Measurements from ENCODE around the gene CSK. TPM values are rescaled to one million over a fixed set of nuclear protein-coding genes. Genes with fewer than 3 reads are reported as not detected.

Gene CSK
- polyA plus RNA-seq, 4 donors, result 39.4 to 76.8 (median 53.2) TPM

GRCh38 chr15:74815961-74816360 is 34.1 kb downstream of the CSK start:
- no peaks in the 10 kb centered on the region for H3K9me3 ChIP-seq (ENCODE audit: control insufficient read depth in 2 of 2, insufficient read depth in 1 of 2, low read depth in 1 of 2, low read length in 1 of 2)
- H3K4me1 ChIP-seq (ENCODE audit: control insufficient read depth in 3 of 3, insufficient read depth in 2 of 3, low read depth in 1 of 3, low read length in 2 of 3), result peaks cover 0 to 10% (median 3%) of the 10 kb centered on the region in 3 donors
- H3K4me3 ChIP-seq (ENCODE audit: low read depth in 1 of 3, low read length in 3 of 3), result no peak overlapping the region
- FAIRE-seq, result no peak
- no peak overlapping the region for H3K27ac ChIP-seq (ENCODE audit: low read depth in 1 of 3, low read length in 2 of 3)
- WGBS, 3 donors, result 88 to 91% (median 90%) methylated on average over 13 to 15 of the region's 15 CpGs
- H3K36me3 ChIP-seq (ENCODE audit: control insufficient read depth in 3 of 3, insufficient read depth in 2 of 3, low read depth in 1 of 3, low read length in 3 of 3), result no peaks in the 10 kb centered on the region
- no peaks in the 10 kb centered on the region for H3K27me3 ChIP-seq (ENCODE audit: control insufficient read depth in 3 of 3, insufficient read depth in 3 of 3, low read length in 3 of 3)
- DNase-seq, result no peak

GRCh38 chr15:74816624-74817369 is 34.9 kb downstream of the CSK start:
- Histone ChIP-seq H3K27ac (ENCODE audit: low read depth in 1 of 3, low read length in 2 of 3) (peak overlapping the region in 2 of 3 donors; percentile 25 to 50), H3K4me1 (ENCODE audit: control insufficient read depth in 3 of 3, insufficient read depth in 2 of 3, low read depth in 1 of 3, low read length in 2 of 3) (peaks cover 0 to 10% (median 3%) of the 10 kb centered on the region in 3 donors), H3K36me3 (ENCODE audit: control insufficient read depth in 3 of 3, insufficient read depth in 2 of 3, low read depth in 1 of 3, low read length in 3 of 3) (no peaks in the 10 kb centered on the region), H3K4me3 (ENCODE audit: low read depth in 1 of 3, low read length in 3 of 3) (no peak overlapping the region), H3K27me3 (ENCODE audit: control insufficient read depth in 3 of 3, insufficient read depth in 3 of 3, low read length in 3 of 3) (no peaks in the 10 kb centered on the region), H3K9me3 (ENCODE audit: control insufficient read depth in 2 of 2, insufficient read depth in 1 of 2, low read depth in 1 of 2, low read length in 1 of 2) (no peaks in the 10 kb centered on the region)
- 39 to 52% (median 52%) methylated on average over 19 of the region's 19 CpGs for WGBS, 3 donors
- FAIRE-seq, result no peak
- no peak for DNase-seq

GRCh38 chr15:74817370-74817737 is 35.5 kb downstream of the CSK start:
- 8 to 33% (median 19%) methylated on average over 9 of the region's 9 CpGs for WGBS, 3 donors
- H3K27ac ChIP-seq (ENCODE audit: low read depth in 1 of 3, low read length in 2 of 3), result peak overlapping the region in 2 of 3 donors; percentile 25 to 50
- H3K4me3 ChIP-seq (ENCODE audit: low read depth in 1 of 3, low read length in 3 of 3), result no peak overlapping the region
- no peaks in the 10 kb centered on the region for H3K36me3 ChIP-seq (ENCODE audit: control insufficient read depth in 3 of 3, insufficient read depth in 2 of 3, low read depth in 1 of 3, low read length in 3 of 3)
- FAIRE-seq (no peak), DNase-seq (peak; percentile 56 to 70)
- peaks cover 0 to 10% (median 3%) of the 10 kb centered on the region in 3 donors for H3K4me1 ChIP-seq (ENCODE audit: control insufficient read depth in 3 of 3, insufficient read depth in 2 of 3, low read depth in 1 of 3, low read length in 2 of 3)
- H3K27me3 ChIP-seq (ENCODE audit: control insufficient read depth in 3 of 3, insufficient read depth in 3 of 3, low read length in 3 of 3), result no peaks in the 10 kb centered on the region
- no peaks in the 10 kb centered on the region for H3K9me3 ChIP-seq (ENCODE audit: control insufficient read depth in 2 of 2, insufficient read depth in 1 of 2, low read depth in 1 of 2, low read length in 1 of 2)

- peaks cover 0 to 14% (median 0%) of the 10 kb centered on the region in 3 donors for H3K27me3 ChIP-seq (ENCODE audit: control insufficient read depth in 3 of 3, insufficient read depth in 3 of 3, low read length in 3 of 3)
- H3K36me3 ChIP-seq (ENCODE audit: control insufficient read depth in 3 of 3, insufficient read depth in 2 of 3, low read depth in 1 of 3, low read length in 3 of 3), result no peaks in the 10 kb centered on the region
- H3K27ac ChIP-seq (ENCODE audit: low read depth in 1 of 3, low read length in 2 of 3), result no peak overlapping the region
- H3K9me3 ChIP-seq (ENCODE audit: control insufficient read depth in 2 of 2, insufficient read depth in 1 of 2, low read depth in 1 of 2, low read length in 1 of 2), result no peaks in the 10 kb centered on the region
- H3K4me3 ChIP-seq (ENCODE audit: low read depth in 1 of 3, low read length in 3 of 3), result no peak overlapping the region
- 91 to 94% (median 93%) methylated on average over 5 of the region's 5 CpGs for WGBS, 3 donors
- H3K4me1 ChIP-seq (ENCODE audit: control insufficient read depth in 3 of 3, insufficient read depth in 2 of 3, low read depth in 1 of 3, low read length in 2 of 3), result peaks cover 0 to 10% (median 3%) of the 10 kb centered on the region in 3 donors
- FAIRE-seq (no peak), DNase-seq (no peak)
These were observed 38.2 kb downstream of the CSK start for GRCh38 chr15:74820056-74820455.

- FAIRE-seq (no peak), DNase-seq (no peak)
- Histone ChIP-seq H3K9me3 (ENCODE audit: control insufficient read depth in 2 of 2, insufficient read depth in 1 of 2, low read depth in 1 of 2, low read length in 1 of 2) (no peaks in the 10 kb centered on the region), H3K4me1 (ENCODE audit: control insufficient read depth in 3 of 3, insufficient read depth in 2 of 3, low read depth in 1 of 3, low read length in 2 of 3) (peaks cover 0 to 13% (median 3%) of the 10 kb centered on the region in 3 donors), H3K4me3 (ENCODE audit: low read depth in 1 of 3, low read length in 3 of 3) (no peak overlapping the region), H3K36me3 (ENCODE audit: control insufficient read depth in 3 of 3, insufficient read depth in 2 of 3, low read depth in 1 of 3, low read length in 3 of 3) (no peaks in the 10 kb centered on the region), H3K27me3 (ENCODE audit: control insufficient read depth in 3 of 3, insufficient read depth in 3 of 3, low read length in 3 of 3) (peaks cover 0 to 24% (median 0%) of the 10 kb centered on the region in 3 donors), H3K27ac (ENCODE audit: low read depth in 1 of 3, low read length in 2 of 3) (no peak overlapping the region)
- 58 to 75% (median 65%) methylated on average over 11 of the region's 11 CpGs for WGBS, 3 donors
These were observed 39.4 kb downstream of the CSK start for GRCh38 chr15:74821091-74821789.

- 78 to 87% (median 86%) methylated on average over 7 of the region's 7 CpGs for WGBS, 3 donors
- Histone ChIP-seq H3K36me3 (ENCODE audit: control insufficient read depth in 3 of 3, insufficient read depth in 2 of 3, low read depth in 1 of 3, low read length in 3 of 3) (no peaks in the 10 kb centered on the region), H3K4me3 (ENCODE audit: low read depth in 1 of 3, low read length in 3 of 3) (no peak overlapping the region), H3K9me3 (ENCODE audit: control insufficient read depth in 2 of 2, insufficient read depth in 1 of 2, low read depth in 1 of 2, low read length in 1 of 2) (no peaks in the 10 kb centered on the region), H3K4me1 (ENCODE audit: control insufficient read depth in 3 of 3, insufficient read depth in 2 of 3, low read depth in 1 of 3, low read length in 2 of 3) (peaks cover 0 to 14% (median 3%) of the 10 kb centered on the region in 3 donors), H3K27me3 (ENCODE audit: control insufficient read depth in 3 of 3, insufficient read depth in 3 of 3, low read length in 3 of 3) (peaks cover 0 to 28% (median 0%) of the 10 kb centered on the region in 3 donors), H3K27ac (ENCODE audit: low read depth in 1 of 3, low read length in 2 of 3) (no peak overlapping the region)
- FAIRE-seq (no peak), DNase-seq (no peak)
These were observed 39.9 kb downstream of the CSK start for GRCh38 chr15:74821790-74822158.

- H3K27me3 ChIP-seq (ENCODE audit: control insufficient read depth in 3 of 3, insufficient read depth in 3 of 3, low read length in 3 of 3), result peaks cover 0 to 33% (median 0%) of the 10 kb centered on the region in 3 donors
- DNase-seq (no peak), FAIRE-seq (no peak)
- 87 to 92% (median 91%) methylated on average over 4 of the region's 4 CpGs for WGBS, 3 donors
- H3K9me3 ChIP-seq (ENCODE audit: control insufficient read depth in 2 of 2, insufficient read depth in 1 of 2, low read depth in 1 of 2, low read length in 1 of 2), result no peaks in the 10 kb centered on the region
- H3K4me1 ChIP-seq (ENCODE audit: control insufficient read depth in 3 of 3, insufficient read depth in 2 of 3, low read depth in 1 of 3, low read length in 2 of 3), result peaks cover 0 to 14% (median 3%) of the 10 kb centered on the region in 3 donors
- no peaks in the 10 kb centered on the region for H3K36me3 ChIP-seq (ENCODE audit: control insufficient read depth in 3 of 3, insufficient read depth in 2 of 3, low read depth in 1 of 3, low read length in 3 of 3)
- no peak overlapping the region for H3K4me3 ChIP-seq (ENCODE audit: low read depth in 1 of 3, low read length in 3 of 3)
- no peak overlapping the region for H3K27ac ChIP-seq (ENCODE audit: low read depth in 1 of 3, low read length in 2 of 3)
These were observed 40.4 kb downstream of the CSK start for GRCh38 chr15:74822233-74822632.

- Histone ChIP-seq H3K4me3 (ENCODE audit: low read depth in 1 of 3, low read length in 3 of 3) (no peak overlapping the region), H3K27ac (ENCODE audit: low read depth in 1 of 3, low read length in 2 of 3) (no peak overlapping the region), H3K27me3 (ENCODE audit: control insufficient read depth in 3 of 3, insufficient read depth in 3 of 3, low read length in 3 of 3) (peaks cover 0 to 44% (median 6%) of the 10 kb centered on the region in 3 donors), H3K9me3 (ENCODE audit: control insufficient read depth in 2 of 2, insufficient read depth in 1 of 2, low read depth in 1 of 2, low read length in 1 of 2) (no peaks in the 10 kb centered on the region), H3K4me1 (ENCODE audit: control insufficient read depth in 3 of 3, insufficient read depth in 2 of 3, low read depth in 1 of 3, low read length in 2 of 3) (peaks cover 0 to 11% (median under 1%) of the 10 kb centered on the region in 3 donors), H3K36me3 (ENCODE audit: control insufficient read depth in 3 of 3, insufficient read depth in 2 of 3, low read depth in 1 of 3, low read length in 3 of 3) (no peaks in the 10 kb centered on the region)
- DNase-seq (no peak), FAIRE-seq (no peak)
- WGBS, 3 donors, result 62 to 77% (median 75%) methylated on average over 6 of the region's 6 CpGs
These were observed 41.4 kb downstream of the CSK start for GRCh38 chr15:74823324-74823723.

Data from small intestine (tissue), 7 donors.